ENCODE measurements around the gene SIGLEC6. TPM values are rescaled to one million over a fixed set of nuclear protein-coding genes. Genes with fewer than 3 reads are reported as not detected.

Gene SIGLEC6
- total RNA-seq, 2 donors from 2014 or later = 0.26 TPM; not detected in 1

DNA sequence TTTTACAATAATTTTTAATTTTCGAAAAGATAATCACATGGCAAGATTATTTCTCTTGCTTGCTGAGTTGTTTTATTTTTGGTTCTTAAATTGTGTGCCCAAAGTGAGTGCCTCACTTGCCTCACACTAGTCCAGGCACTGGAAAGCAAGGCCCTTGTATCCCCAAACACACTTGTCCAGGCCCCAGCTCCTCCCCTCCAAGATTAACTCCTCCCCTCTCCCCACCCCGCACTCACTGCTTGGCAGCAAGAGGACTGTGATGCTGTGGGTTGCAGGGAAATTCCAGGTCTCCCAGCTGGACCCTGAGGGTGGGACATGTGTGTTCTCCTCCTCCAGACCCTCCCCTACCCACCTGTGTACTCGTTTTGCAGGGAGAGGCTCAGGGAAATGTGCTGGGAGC, 33.8 kb downstream of the SIGLEC6 start:
- Histone ChIP-seq H3K36me3 (replicated peaks in 1 of 2; ENCODE audit: insufficient read depth in 1 of 2, low read depth in 2 of 2) (no peaks in the 10 kb centered on the region), H3K27ac (no peak overlapping the region), H3K9me3 (no peaks in the 10 kb centered on the region), H3K27me3 (no peaks in the 10 kb centered on the region), H3K4me1 (no peaks in the 10 kb centered on the region), H3K4me3 (no peak overlapping the region)
- TF ChIP-seq POLR2A (IDR thresholded peaks at IDR 0.05) = no peak
- no peak for TF ChIP-seq CTCF (IDR thresholded peaks at IDR 0.05)
- 31% methylated on average over 3 of the region's 3 CpGs for WGBS, 2 donors
- DNase-seq = no peak
- ATAC-seq = no peak
- intact Hi-C loops (cut with DNase I) = no loop called here

GRCh38 chr19:51493776-51494175, 37.7 kb downstream of the SIGLEC6 start:
- ATAC-seq = no peak
- 9 to 10% methylated on average over 2 of the region's 2 CpGs for WGBS, 2 donors
- TF ChIP-seq POLR2A (IDR thresholded peaks at IDR 0.05) (no peak), CTCF (IDR thresholded peaks at IDR 0.05) (no peak)
- Histone ChIP-seq H3K27ac (no peak overlapping the region), H3K4me1 (no peaks in the 10 kb centered on the region), H3K36me3 (replicated peaks in 1 of 2; ENCODE audit: insufficient read depth in 1 of 2, low read depth in 2 of 2) (no peaks in the 10 kb centered on the region), H3K4me3 (no peak overlapping the region), H3K27me3 (no peaks in the 10 kb centered on the region), H3K9me3 (no peaks in the 10 kb centered on the region)
- DNase-seq = peak in 1 of 4 donors; percentile 11
- intact Hi-C loops (cut with DNase I) = no loop called here

DNA sequence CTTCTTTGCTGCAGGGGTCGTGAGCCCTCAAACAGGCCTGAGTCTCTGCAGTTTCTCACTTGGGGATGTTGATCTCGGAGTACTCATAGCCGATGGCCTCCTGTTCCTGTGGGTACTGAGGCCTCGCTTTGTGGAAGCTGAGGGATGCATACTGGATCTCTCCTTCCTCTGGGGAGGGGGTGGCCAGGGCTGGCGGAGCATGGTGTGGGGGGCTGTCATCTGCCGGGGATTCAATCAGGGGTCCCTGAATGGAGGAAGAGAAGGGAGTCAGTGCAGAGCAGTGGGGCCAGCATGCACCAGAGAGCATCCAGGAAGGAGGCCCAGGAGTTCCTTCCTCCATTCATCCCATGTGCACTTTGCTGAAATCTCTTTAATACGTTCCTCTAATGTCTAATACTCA, 39.9 kb downstream of the SIGLEC6 start:
- 42 to 50% methylated on average over 3 to 7 of the region's 7 CpGs for WGBS, 2 donors
- DNase-seq = no peak
- no peak for TF ChIP-seq CTCF (IDR thresholded peaks at IDR 0.05)
- no peak for TF ChIP-seq POLR2A (IDR thresholded peaks at IDR 0.05)
- intact Hi-C loops (cut with DNase I) = no loop called here
- no peaks in the 10 kb centered on the region for H3K27me3 ChIP-seq
- no peaks in the 10 kb centered on the region for H3K4me1 ChIP-seq
- H3K36me3 ChIP-seq (replicated peaks in 1 of 2; ENCODE audit: insufficient read depth in 1 of 2, low read depth in 2 of 2) = no peaks in the 10 kb centered on the region
- no peak for ATAC-seq
- H3K4me3 ChIP-seq = no peak overlapping the region
- H3K27ac ChIP-seq = no peak overlapping the region
- H3K9me3 ChIP-seq = no peaks in the 10 kb centered on the region

DNA sequence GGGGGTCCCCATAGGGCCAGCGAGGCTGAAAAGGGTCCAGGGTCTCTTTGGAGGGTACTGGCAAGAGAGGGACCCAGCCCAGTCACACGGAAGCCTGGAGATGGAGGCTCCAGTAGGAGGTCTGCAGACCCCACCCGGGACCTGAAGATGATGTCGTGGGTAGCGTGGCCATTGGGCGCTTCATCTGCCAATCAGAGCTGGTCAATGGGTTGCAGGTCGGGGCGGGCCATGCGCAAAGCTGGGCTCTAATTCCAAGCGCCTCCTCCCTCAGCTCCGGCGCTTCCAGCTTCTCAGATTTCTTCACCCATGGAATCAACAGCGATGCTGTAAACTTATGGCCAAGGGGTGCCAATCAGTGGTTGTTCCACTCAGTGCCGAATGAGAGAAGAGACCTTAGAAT, 40.8 kb downstream of the SIGLEC6 start:
- H3K36me3 ChIP-seq (replicated peaks in 1 of 2; ENCODE audit: insufficient read depth in 1 of 2, low read depth in 2 of 2) = no peaks in the 10 kb centered on the region
- TF ChIP-seq CTCF (IDR thresholded peaks at IDR 0.05) = no peak
- TF ChIP-seq POLR2A (IDR thresholded peaks at IDR 0.05) = no peak
- no peak overlapping the region for H3K4me3 ChIP-seq
- no peaks in the 10 kb centered on the region for H3K9me3 ChIP-seq
- 18 to 41% methylated on average over 7 to 14 of the region's 14 CpGs for WGBS, 2 donors
- no peaks in the 10 kb centered on the region for H3K4me1 ChIP-seq
- DNase-seq (no peak), ATAC-seq (no peak)
- H3K27me3 ChIP-seq = no peaks in the 10 kb centered on the region
- intact Hi-C loops (cut with DNase I) = no loop called here
- H3K27ac ChIP-seq = no peak overlapping the region

DNA sequence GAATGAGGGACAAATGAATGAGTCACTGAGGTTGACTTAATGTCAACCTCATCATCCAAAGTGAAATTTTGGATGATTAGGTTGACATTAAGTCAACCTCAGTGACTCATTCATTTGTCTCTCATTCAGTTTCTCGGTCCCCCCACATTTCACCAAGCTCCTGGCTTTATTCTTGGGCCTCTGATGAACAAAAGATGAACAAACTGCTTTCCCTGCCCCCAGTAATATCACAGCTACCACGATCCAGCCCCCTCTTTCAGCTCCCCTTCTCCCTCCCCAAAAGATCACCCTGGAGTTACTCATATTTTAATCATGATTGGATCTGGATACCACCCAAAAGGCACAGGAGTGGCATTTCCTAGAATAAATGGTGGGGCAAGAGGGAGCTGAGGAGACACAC, 42.4 kb downstream of the SIGLEC6 start:
- intact Hi-C loops (cut with DNase I) = no loop called here
- ATAC-seq (no peak), DNase-seq (no peak)
- no peak overlapping the region for H3K4me3 ChIP-seq
- no peaks in the 10 kb centered on the region for H3K9me3 ChIP-seq
- H3K4me1 ChIP-seq = no peaks in the 10 kb centered on the region
- H3K27me3 ChIP-seq = no peaks in the 10 kb centered on the region
- 34 to 36% methylated on average over 2 of the region's 2 CpGs for WGBS, 2 donors
- H3K36me3 ChIP-seq (replicated peaks in 1 of 2; ENCODE audit: insufficient read depth in 1 of 2, low read depth in 2 of 2) = no peaks in the 10 kb centered on the region
- no peak overlapping the region for H3K27ac ChIP-seq
- TF ChIP-seq POLR2A (IDR thresholded peaks at IDR 0.05) = no peak
- no peak for TF ChIP-seq CTCF (IDR thresholded peaks at IDR 0.05)

Measured in body of pancreas (tissue), 4 donors.